GM18499 (cell line): ENCODE data around the gene BCAT1.
"Not testable (repeated sequence)": the region's sequence is repeated elsewhere in the genome, so short reads cannot be mapped to it uniquely, and the experiment has no call there.

Experiments used
- ATAC-seq: cut with Tn5 transposase; IDR thresholded peaks from one replicate; pipeline ENCODE4 v1.9.1; 2021; ENCODE audit warnings: moderate number of reproducible peaks; ENCODE audit not compliant: insufficient read depth, unreplicated experiment

The BCAT1 gene

DNA sequence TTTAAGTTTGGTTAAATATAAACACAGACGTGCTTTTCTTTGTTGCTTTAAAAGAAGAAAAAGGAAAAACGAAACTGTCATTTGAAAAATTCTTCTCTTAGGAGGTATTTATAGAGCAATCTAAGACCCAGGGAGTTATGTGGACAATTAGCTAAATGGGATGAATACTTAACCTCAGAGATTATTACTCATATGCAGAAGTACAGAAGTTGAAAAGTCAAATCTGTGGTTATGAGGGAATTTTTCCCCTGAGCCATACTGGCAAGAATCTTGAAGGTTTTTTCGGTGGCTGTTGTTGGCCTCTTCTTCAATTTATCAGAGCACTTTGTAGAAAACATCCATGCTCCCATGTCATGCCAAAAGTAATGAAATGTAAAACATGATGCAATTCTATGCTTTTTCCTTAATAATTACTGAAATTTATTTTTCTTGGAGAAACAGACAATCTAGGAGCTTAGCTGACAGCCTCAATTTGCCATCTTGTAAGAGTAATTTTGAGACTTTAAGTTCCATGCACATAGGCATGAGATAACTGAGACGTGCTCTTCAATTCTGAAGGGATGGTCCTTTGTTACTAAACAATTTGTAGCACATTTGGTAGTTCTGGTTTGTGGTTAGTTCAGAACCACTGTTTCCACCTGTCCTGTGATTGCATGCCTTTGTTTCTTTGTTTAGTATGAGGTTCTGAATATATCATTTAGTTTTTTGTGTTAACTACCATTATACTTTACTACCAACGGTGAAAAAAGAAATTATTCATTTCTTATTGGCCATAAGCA is 126.6 kb downstream of the BCAT1 start:
- ATAC-seq = peak; percentile 46

DNA sequence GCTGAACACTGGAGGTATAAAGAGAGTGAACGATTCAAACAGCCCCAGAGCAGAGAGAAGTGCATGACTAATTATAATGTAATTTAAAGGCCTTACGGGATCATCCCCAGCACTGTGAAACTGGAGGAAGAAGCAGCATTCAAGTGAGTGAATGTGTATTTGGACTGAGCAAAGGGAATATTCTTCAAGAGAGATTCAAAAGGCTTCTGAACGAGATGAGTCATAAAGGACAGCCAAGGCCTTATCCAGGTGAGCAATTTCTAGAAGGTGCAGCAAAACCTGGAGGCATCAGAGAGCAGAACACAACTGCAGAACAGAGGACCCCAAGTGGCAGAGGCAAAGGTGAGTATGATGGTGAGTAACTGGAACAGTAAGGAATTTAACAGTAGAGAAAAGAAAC is 127.2 kb downstream of the BCAT1 start:
- peak; percentile 32 for ATAC-seq

DNA sequence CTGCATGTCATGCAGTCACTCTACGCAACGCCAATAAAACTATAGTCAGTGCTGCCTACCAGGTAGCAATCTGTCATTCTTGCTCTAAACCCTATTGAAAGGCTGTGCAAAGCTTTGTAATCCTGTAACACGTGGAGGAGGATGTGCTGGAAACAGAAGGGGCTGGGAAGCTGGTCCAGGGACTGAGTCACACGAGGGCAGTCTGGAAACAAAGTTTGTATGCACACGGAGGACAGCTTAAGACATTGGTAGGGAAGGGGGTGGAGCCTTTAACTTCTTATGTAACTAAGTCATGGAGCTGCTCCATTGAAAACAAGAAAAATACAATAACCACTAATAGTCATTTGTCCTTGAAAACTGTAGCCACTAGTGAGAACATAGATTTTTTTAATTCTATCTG is 128.0 kb downstream of the BCAT1 start:
- no peak for ATAC-seq

- no peak for ATAC-seq
These were observed 130.6 kb downstream of the BCAT1 start for GRCh38 chr12:24818351-24818750.

DNA sequence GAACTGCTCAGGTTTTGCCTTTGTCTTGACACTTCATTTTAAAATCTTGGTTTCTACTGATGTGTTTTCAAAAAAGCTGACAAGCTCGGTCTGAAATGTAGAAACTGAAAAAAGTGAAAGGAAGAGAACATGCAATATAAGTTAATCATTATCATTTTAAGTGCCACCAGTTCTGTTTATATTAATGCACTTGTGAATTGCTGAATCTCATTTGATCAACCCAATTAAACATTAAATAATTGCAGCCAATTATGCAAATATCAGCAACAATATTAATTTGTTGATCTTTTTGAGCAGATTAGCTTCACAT is 133.8 kb downstream of the BCAT1 start:
- ATAC-seq = peak; percentile 35

- peak; percentile 76 for ATAC-seq
These were observed 134.4 kb downstream of the BCAT1 start for GRCh38 chr12:24814379-24815113.

- ATAC-seq = no peak
These were observed 138.5 kb downstream of the BCAT1 start for GRCh38 chr12:24810378-24810777.

GRCh38 chr12:24809306-24809705 is 139.6 kb downstream of the BCAT1 start:
- ATAC-seq = not testable (repeated sequence)

DNA sequence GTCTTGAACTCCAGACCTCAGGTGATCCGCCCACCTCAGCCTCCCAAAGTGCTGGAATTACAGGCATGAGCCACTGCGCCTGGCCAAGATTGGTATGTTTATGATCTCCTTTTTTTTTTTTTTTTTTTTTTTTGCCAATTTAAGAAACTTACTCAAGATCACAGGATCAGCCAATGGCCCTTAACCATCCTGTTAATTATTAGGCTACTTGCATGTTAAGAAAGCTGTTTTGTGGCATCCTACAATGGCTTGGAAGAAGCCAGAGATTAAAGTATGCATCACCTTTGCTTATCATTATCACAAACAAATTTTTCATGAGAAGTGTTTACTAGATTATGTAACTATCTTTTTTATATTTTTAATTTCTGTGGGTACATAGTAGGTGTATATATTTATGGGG is 140.2 kb downstream of the BCAT1 start:
- no peak for ATAC-seq

GRCh38 chr12:24806386-24806785 is 142.5 kb downstream of the BCAT1 start:
- ATAC-seq = no peak

DNA sequence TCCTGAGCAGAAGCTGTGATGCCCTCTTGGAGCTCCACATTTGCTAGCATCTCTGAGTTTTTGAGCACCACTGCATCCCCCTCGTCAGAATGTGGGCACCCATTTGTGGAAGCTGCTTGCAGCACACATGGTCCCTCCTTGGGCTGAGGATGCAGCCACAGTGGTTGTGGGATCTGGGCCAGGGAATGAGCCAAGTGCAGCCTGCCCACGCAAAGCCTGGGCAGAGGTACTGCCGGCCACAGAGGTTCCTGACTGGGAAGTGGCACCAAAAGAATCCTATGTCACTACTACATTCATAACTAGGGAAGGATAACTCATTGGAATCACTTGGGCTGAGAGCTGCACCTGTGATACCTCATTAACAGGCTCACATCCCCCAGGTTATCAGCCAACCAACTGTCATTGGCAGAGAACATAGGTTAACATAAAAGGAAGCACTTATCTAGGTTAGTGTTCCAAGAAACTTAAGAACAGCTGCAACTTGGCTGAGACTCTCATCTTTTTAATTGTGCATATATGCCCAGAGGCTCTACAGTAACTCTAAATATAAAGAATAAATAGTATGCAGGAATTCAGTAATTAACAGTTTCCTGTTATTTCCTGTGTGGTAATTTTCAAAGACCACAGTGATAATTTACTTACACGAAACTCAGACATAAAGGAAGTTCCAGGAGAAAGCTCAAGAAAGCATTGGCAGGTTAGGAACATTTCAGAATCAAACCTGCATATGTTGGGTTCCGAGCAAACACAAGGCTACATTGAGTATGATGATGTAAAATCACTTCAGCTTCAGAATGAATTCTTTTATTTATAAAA is 145.3 kb downstream of the BCAT1 start:
- ATAC-seq = no peak

GRCh38 chr12:24798335-24798734 is 150.6 kb downstream of the BCAT1 start:
- peak; percentile 92 for ATAC-seq

- no peak for ATAC-seq
These were observed 151.0 kb downstream of the BCAT1 start for GRCh38 chr12:24797901-24798300.

GRCh38 chr12:24796876-24797275 is 152.0 kb downstream of the BCAT1 start:
- no peak for ATAC-seq

DNA sequence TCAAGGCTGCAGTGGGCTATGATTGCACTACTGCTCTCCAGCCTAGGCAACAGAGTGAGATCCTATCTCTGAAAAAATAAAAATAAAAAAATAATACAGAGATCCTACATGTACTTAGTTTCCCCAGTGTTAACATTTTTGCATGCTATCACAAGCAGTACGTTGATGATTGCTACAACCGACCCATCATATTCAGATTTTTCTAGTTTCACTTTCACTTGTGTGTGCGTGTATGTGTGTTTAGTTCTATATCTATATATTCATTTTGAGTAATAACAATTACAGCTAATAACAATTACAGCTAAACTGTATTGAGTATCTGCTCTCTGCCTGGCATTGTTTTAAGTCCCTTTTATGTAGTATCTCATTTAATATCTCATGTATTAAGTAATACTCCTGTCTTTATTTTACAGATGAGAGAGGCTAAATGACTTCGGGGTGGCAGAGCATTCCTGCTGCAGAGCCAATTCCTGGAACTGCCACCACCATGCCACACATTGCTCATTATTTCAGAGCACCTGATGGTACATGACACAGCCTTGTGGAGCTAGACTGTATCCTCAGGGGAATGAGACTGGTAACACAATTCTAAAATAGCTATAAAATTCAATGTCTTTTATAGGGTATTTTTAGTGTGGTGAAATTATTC is 153.1 kb downstream of the BCAT1 start:
- no peak for ATAC-seq

- ATAC-seq = no peak
These were observed 157.3 kb downstream of the BCAT1 start for GRCh38 chr12:24791622-24792021.

DNA sequence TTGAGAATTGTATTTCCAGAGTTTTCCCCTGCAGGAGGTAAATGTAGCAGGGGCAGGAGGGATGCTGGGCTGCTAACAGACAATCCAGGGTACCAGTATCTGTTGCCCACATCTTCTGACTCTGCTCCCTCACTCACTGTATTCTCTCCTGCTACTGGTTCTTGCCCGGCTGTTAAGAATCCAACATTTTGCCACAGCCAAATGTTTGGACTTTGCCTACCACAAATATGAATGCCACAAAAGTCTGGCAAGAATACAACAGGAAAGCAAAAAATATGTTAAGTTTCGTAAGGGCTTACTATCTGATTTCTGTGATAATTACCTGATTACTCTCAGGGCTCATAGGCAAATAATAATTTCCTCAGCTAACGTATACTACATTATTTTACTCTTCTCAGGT is 160.0 kb downstream of the BCAT1 start:
- ATAC-seq = no peak

- ATAC-seq = no peak
These were observed 168.1 kb downstream of the BCAT1 start for GRCh38 chr12:24780697-24781368.

DNA sequence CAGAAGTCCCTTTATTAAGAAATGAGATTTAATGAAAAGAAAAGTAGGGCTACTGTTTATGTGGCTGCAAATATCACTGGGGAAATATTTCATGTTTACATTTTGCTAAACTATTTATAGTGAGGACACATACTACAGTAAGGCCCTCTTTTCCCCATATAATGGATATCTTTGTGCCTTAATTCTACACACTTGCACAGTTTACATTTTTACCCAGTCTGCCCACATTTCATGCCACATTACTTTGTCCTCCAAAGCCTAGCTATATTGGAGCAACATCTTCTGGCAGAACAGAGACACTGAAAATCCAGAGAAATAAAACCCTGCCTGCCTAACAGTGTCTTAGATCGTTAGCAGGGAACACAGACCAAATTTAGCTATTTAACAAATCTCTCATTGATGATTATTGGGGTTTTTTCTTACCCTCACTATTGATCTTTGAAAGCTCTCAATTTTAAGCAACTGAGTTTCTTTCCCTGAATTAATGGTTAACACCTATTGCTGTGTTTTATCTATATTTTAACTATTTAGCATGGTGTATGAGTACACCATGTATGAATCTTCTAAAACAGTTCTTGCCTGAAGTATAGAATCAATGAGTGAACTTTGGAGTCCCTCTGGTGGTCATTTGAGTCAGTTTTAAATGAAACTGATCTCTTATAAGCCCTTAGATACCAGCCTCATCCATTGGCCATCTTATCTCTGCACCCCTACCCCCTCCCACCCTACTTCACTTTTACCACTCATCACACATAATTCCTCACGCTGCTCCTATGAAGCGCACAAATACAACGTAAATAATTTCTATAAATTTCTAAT is 170.2 kb downstream of the BCAT1 start:
- ATAC-seq = no peak
